ENCODE results near the gene KISS1.

Gene KISS1

GRCh38 chr1:204232526-204232925 lies 36.2 kb upstream of the KISS1 start:
- no peak overlapping the region for H3K4me3 ChIP-seq (ENCODE audit: low read depth, low read length)
- POLR2A ChIA-PET, result no interaction called here
- H3K4me1 ChIP-seq (ENCODE audit: control insufficient read depth, insufficient read depth, low read length), result no peaks in the 10 kb centered on the region
- no peak overlapping the region for H3K27ac ChIP-seq (ENCODE audit: extremely low read depth, low read depth, low read length)
- no peaks in the 10 kb centered on the region for H3K9me3 ChIP-seq (ENCODE audit: control insufficient read depth, insufficient read depth, low read depth, low read length)
- H3K36me3 ChIP-seq (ENCODE audit: control insufficient read depth in 2 of 2, insufficient read depth in 1 of 2, low read length in 2 of 2), result peaks cover 0 to 6% of the 10 kb centered on the region in 2 experiments; a peak in 2 of 3 replicates
- TF ChIP-seq ZNF473 (tag by site-specific recombination; IDR thresholded peaks at IDR 0.05), result no peak
- TF ChIP-seq SCRT1 (tag by site-specific recombination; IDR thresholded peaks at IDR 0.05; ENCODE audit: borderline replicate concordance), result no peak
- no peak for TF ChIP-seq KLF8 (tag by site-specific recombination; IDR thresholded peaks at IDR 0.05)
- CTCF ChIA-PET, result interaction anchor here (0.7 to 4.1 kb wide), 4 partner anchors 19 to 72 kb away, joined by 3 to 19 read pairs (median 4); partner anchors contain the start of gene GOLT1A

- CTCF ChIA-PET, result interaction anchor here (0.6 to 4.1 kb wide), 5 partner anchors 24 to 168 kb away, joined by 3 to 19 read pairs (median 4); no protein-coding TSS in a partner anchor
- no peaks in the 10 kb centered on the region for H3K4me1 ChIP-seq (ENCODE audit: control insufficient read depth, insufficient read depth, low read length)
- H3K9me3 ChIP-seq (ENCODE audit: control insufficient read depth, insufficient read depth, low read depth, low read length), result no peaks in the 10 kb centered on the region
- H3K36me3 ChIP-seq (ENCODE audit: control insufficient read depth in 2 of 2, insufficient read depth in 1 of 2, low read length in 2 of 2), result peaks cover 0 to 6% of the 10 kb centered on the region in 2 experiments; a peak in 2 of 3 replicates
- POLR2A ChIA-PET, result no interaction called here
- H3K27ac ChIP-seq (ENCODE audit: extremely low read depth, low read depth, low read length), result no peak overlapping the region
- no peak overlapping the region for H3K4me3 ChIP-seq (ENCODE audit: low read depth, low read length)
- no peak for TF ChIP-seq ZNF26 (tag by site-specific recombination; IDR thresholded peaks at IDR 0.05)
- TF ChIP-seq ZNF223 (tag by site-specific recombination; IDR thresholded peaks at IDR 0.05), result no peak
- no peak for TF ChIP-seq ZNF639 (tag by site-specific recombination; IDR thresholded peaks at IDR 0.05)
- no peak for TF ChIP-seq BCL11A (tag by site-specific recombination; IDR thresholded peaks at IDR 0.05; ENCODE audit: low read depth)
- TF ChIP-seq ZNF704 (tag by site-specific recombination; IDR thresholded peaks at IDR 0.05), result no peak
- TF ChIP-seq, protein P1, sequence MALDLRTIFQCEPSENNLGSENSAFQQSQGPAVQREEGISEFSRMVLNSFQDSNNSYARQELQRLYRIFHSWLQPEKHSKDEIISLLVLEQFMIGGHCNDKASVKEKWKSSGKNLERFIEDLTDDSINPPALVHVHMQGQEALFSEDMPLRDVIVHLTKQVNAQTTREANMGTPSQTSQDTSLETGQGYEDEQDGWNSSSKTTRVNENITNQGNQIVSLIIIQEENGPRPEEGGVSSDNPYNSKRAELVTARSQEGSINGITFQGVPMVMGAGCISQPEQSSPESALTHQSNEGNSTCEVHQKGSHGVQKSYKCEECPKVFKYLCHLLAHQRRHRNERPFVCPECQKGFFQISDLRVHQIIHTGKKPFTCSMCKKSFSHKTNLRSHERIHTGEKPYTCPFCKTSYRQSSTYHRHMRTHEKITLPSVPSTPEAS (tag by site-specific recombination; IDR thresholded peaks at IDR 0.05), result no peak
- no peak for TF ChIP-seq ZNF596 (tag by site-specific recombination; IDR thresholded peaks at IDR 0.05)
- TF ChIP-seq, protein P2, sequence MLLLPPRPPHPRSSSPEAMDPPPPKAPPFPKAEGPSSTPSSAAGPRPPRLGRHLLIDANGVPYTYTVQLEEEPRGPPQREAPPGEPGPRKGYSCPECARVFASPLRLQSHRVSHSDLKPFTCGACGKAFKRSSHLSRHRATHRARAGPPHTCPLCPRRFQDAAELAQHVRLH (tag by site-specific recombination; IDR thresholded peaks at IDR 0.05), result no peak
- TF ChIP-seq ZNF830 (tag by site-specific recombination; IDR thresholded peaks at IDR 0.05; ENCODE audit: low read depth), result no peak
- TF ChIP-seq GLI4 (tag by site-specific recombination; IDR thresholded peaks at IDR 0.05), result no peak
- no peak for TF ChIP-seq ZNF549 (tag by site-specific recombination; IDR thresholded peaks at IDR 0.05)
- no peak for TF ChIP-seq ZNF664 (tag by site-specific recombination; IDR thresholded peaks at IDR 0.05)
- TF ChIP-seq ZNF560 (tag by site-specific recombination; IDR thresholded peaks at IDR 0.05; ENCODE audit: borderline replicate concordance), result no peak
- no peak for TF ChIP-seq ZNF555 (tag by site-specific recombination; conservative IDR thresholded peaks at IDR 0.05)
- no peak for TF ChIP-seq ZNF391 (tag by site-specific recombination; IDR thresholded peaks at IDR 0.05; ENCODE audit: borderline replicate concordance, low read depth)
- no peak for TF ChIP-seq ZNF785 (tag by site-specific recombination; IDR thresholded peaks at IDR 0.05)
- no peak for TF ChIP-seq ZNF19 (tag by site-specific recombination; IDR thresholded peaks at IDR 0.05; ENCODE audit: low read depth)
- no peak for TF ChIP-seq TRIM28 (IDR thresholded peaks at IDR 0.05; ENCODE audit: borderline replicate concordance, low read length)
Measured at GRCh38 chr1:204230211-204230610, 33.9 kb upstream of the KISS1 start.
